Brain pericyte (primary cell): ENCODE data around the gene KCNF1.

Experiments used
- DNase-seq: peaks from one replicate; pipeline ENCODE4 v3.0.0-alpha.2; 2012; ENCODE audit warnings: low read depth, low spot score

Gene KCNF1

GRCh38 chr2:10963155-10963554 lies 51.4 kb downstream of the KCNF1 start:
- no peak for DNase-seq
